ENCODE data around the gene HAVCR1. TPM values are rescaled to one million over a fixed set of nuclear protein-coding genes. Genes with fewer than 3 reads are reported as not detected.
A peak's percentile ranks its signal among the peaks of the same experiment; 100 is the strongest.
"Not testable (repeated sequence)": the region's sequence is repeated elsewhere in the genome, so short reads cannot be mapped to it uniquely, and the experiment has no call there.

Gene HAVCR1
- polyA plus RNA-seq, 2 of the 4 experiments (the other 2 are of a cell fraction) = 94.7 to 103 TPM

- FAIRE-seq (peak; percentile 85), ATAC-seq (no peak), DNase-seq (ENCODE audit: low read depth in 1 of 2, low spot score in 1 of 2) (no peak)
- H3K4me1 ChIP-seq = peaks cover 21% of the 10 kb centered on the region
- 89% methylated on average over 3 of the region's 3 CpGs for WGBS (ENCODE audit: missing lambda C conversion rate)
- H3K27ac ChIP-seq = peak overlapping the region in 1 of 2 experiments; percentile 35; a peak in 1 of 6 replicates
- TF ChIP-seq ZSCAN20 (CRISPR knock-in tag; IDR thresholded peaks at IDR 0.05) (no peak), POLR2AphosphoS2 (conservative IDR thresholded peaks at IDR 0.05; ENCODE audit: low read length) (no peak), JUN (IDR thresholded peaks at IDR 0.05) (no peak), REST (IDR thresholded peaks at IDR 0.05) (no peak), CHD2 (IDR thresholded peaks at IDR 0.05; ENCODE audit: low read length, partially characterized antibody) (no peak), ESRRA (IDR thresholded peaks at IDR 0.05; ENCODE audit: borderline replicate concordance, low read length) (no peak)
- CTCF ChIA-PET = interaction anchor here (0.5 to 1.6 kb wide), 4 partner anchors 20 to 103 kb away, joined by 3 to 5 read pairs (median 3); partner anchors contain the start of gene HAVCR1
- no peak overlapping the region for H3K4me2 ChIP-seq
- no peaks in the 10 kb centered on the region for H3K9me3 ChIP-seq
- POLR2A ChIA-PET = no interaction called here
- no peak overlapping the region for H3K4me3 ChIP-seq
Measured at GRCh38 chr5:157029457-157029856, 29.5 kb downstream of the HAVCR1 start.

GRCh38 chr5:157027663-157028062 lies 31.3 kb downstream of the HAVCR1 start:
- POLR2A ChIA-PET, FAIRE-seq: not testable (repeated sequence)

GRCh38 chr5:157026789-157027424 lies 32.0 kb downstream of the HAVCR1 start:
- no peak overlapping the region for H3K4me3 ChIP-seq
- peak; percentile 64 to 67 for TF ChIP-seq RAD21 (conservative IDR thresholded peaks at IDR 0.05 in 1 of 2, IDR thresholded peaks at IDR 0.05 in 1 of 2)
- TF ChIP-seq CBX2 (IDR thresholded peaks at IDR 0.05; ENCODE audit: borderline replicate concordance, low read depth) = no peak
- no peak for TF ChIP-seq GATA3 (IDR thresholded peaks at IDR 0.05; ENCODE audit: borderline replicate concordance)
- TF ChIP-seq FOXS1 (CRISPR knock-in tag; IDR thresholded peaks at IDR 0.05) = no peak
- no peak for TF ChIP-seq HOXB5 (CRISPR knock-in tag; IDR thresholded peaks at IDR 0.05)
- no peak for TF ChIP-seq NFE2L2 (conservative IDR thresholded peaks at IDR 0.05; ENCODE audit: low read length)
- peak; percentile 62; the same call in 2 of the 3 replicates for TF ChIP-seq SMC3 (IDR thresholded peaks at IDR 0.05)
- TF ChIP-seq RFX5 (IDR thresholded peaks at IDR 0.05) = no peak
- TF ChIP-seq CTCF (IDR thresholded peaks at IDR 0.05) = peak; percentile 61
- ChIA-PET POLR2A (no interaction called here), CTCF (interaction anchor here (0.7 to 2.0 kb wide), 7 partner anchors 10 to 105 kb away, joined by 3 to 7 read pairs (median 5); partner anchors contain the start of gene HAVCR2)
- WGBS (ENCODE audit: missing lambda C conversion rate) = 77% methylated on average over 3 of the region's 3 CpGs
- peaks cover 6% of the 10 kb centered on the region; the same call in 2 of the 3 replicates for H3K4me1 ChIP-seq
- peak overlapping the region; percentile 52 to 65; a peak in 4 of 6 replicates for H3K27ac ChIP-seq
- peak; percentile 90 for FAIRE-seq
- DNase-seq (ENCODE audit: low read depth in 1 of 2, low spot score in 1 of 2) = peak; percentile 38 to 44
- H3K4me2 ChIP-seq = no peak overlapping the region
- H3K9me3 ChIP-seq = no peaks in the 10 kb centered on the region
- peak; percentile 61 to 70; a peak in 5 of 6 replicates for ATAC-seq

More at GRCh38 chr5:157027663-157028062, 31.3 kb downstream of the HAVCR1 start:
- DNase-seq (ENCODE audit: low read depth in 1 of 2, low spot score in 1 of 2); H3K4me2 ChIP-seq; ATAC-seq; H3K4me3 ChIP-seq; H3K4me1 ChIP-seq; H3K9me3 ChIP-seq: not testable (repeated sequence)
- CTCF ChIA-PET = interaction anchor here (1.1 to 2.0 kb wide), 4 partner anchors 10 to 105 kb away, joined by 4 to 7 read pairs (median 5); no protein-coding TSS in a partner anchor
- peak overlapping the region; percentile 52 to 65; a peak in 4 of 6 replicates for H3K27ac ChIP-seq
- 100% methylated on average over 2 of the region's 2 CpGs for WGBS (ENCODE audit: missing lambda C conversion rate)
